ENCODE measurements around the gene BASP1.

Gene BASP1

DNA sequence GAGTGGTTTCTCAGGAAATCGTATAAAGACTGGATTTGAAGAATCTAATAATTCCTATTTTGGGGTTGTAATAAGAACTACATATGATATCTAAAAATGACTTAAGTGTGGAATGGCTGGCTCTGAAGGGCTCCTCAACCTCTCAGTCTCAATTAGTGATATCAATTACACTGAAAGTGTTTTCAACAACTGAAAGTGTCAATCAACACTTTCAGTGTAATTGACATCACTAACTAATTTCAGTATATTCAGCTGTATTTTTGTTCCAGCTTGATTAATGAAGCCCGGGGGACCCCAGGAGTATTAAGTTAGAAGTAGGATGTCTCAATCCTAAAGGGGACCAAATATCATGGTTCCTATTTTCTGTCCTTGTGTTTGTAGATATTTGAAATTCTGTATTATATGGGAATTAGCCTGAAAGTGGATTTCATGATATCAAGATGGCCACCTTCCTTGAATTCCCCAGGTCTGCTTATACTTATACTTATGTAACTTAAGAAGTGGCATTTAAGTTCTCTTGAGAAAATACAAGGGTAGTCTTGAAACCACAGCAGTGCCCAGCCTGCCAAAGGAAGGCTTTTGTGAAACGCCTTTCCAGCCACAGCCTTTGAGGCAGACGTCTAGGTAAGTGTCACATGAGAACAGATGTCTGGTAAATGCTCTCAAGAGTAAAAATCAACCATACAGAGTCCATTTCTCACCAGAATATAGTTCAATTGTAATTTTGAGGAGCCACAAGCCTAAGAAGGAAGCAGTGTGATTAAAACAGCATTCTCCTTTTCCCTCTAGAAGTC is 4.6 kb downstream of the BASP1 start:
- FAIRE-seq, result peak; percentile 69

GRCh38 chr5:17222664-17223063 is 5.2 kb downstream of the BASP1 start:
- FAIRE-seq, result no peak

More for the DNA sequence above, 4.6 kb downstream of the BASP1 start:
- DNase-seq (ENCODE audit: insufficient read length, low spot score), result no peak

GRCh38 chr5:17223367-17224185 is 6.1 kb downstream of the BASP1 start:
- DNase-seq (ENCODE audit: insufficient read length, low spot score) (no peak), FAIRE-seq (peak; percentile 52)

More at GRCh38 chr5:17222664-17223063, 5.2 kb downstream of the BASP1 start:
- no peak for DNase-seq (ENCODE audit: insufficient read length, low spot score)

DNA sequence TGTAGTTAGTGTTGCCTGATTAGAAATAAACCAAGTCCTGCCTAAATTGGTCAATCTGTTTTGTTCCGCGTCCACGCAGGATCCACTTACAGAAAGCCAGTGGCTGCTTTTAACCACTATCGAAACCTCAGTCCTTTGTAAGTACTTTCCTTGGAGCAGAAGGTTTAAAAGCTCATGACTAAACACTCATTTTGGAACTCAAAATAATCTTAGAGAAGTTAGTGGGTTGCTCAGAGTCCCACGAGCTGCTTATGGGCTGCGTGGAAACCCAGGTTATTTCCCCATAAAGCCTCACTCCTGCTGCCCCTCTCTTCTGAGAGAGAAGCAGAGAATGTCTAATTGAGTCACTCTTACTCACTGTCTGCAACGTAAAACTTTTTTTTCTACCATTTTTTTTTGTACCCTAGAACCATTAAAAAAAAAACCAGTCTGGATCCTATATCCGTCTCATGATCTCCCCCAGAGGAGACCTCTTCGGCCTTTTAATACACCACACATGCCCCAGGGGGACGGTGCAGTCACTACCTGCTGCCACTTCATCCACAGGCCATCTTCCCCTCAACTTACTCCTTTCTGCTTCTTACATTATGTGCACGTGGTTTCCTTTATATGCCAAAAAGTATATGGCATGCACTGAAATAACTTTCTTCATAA is 7.6 kb downstream of the BASP1 start:
- no peak for FAIRE-seq
- DNase-seq (ENCODE audit: insufficient read length, low spot score), result no peak

DNA sequence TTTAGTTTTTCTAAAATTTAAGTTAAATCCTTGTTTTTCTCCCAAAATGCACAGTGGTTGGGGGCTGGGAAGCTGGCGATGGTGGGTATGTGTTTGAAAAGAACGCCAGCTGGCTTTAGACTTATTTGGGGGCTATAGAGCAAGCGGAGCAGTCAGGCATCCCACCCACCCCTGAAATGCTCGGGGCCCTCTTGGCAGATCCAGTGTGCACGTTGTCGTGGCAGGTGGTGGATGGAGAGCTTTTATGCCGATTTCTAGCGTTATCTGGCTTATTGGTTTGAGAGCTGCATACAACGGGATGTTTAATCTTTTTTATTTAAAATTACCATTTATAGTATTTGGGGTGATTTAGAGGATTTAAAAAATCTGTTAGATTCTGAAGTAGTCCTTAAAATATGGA is 8.1 kb downstream of the BASP1 start:
- DNase-seq (ENCODE audit: insufficient read length, low spot score), result no peak
- no peak for FAIRE-seq

DNA sequence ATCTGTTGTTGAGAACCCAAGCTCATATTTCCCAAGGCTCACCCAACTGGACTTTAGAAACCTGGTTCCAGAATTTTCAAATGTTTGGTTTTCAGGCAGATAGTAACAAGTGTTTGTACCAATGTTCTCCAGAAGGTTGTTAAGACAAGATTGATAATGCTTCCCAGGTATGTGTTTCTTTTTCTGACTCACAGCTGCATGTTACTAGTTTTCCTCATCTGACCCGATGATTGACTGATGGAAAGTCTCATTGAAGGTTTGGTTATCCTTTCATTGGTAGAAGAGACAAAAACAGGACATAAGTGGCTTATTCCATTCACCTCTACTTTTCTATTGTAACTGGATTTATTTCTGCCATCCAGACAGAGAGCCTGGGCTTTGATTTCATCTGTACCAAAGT is 10.4 kb downstream of the BASP1 start:
- DNase-seq (ENCODE audit: insufficient read length, low spot score) (no peak), FAIRE-seq (peak; percentile 31)

DNA sequence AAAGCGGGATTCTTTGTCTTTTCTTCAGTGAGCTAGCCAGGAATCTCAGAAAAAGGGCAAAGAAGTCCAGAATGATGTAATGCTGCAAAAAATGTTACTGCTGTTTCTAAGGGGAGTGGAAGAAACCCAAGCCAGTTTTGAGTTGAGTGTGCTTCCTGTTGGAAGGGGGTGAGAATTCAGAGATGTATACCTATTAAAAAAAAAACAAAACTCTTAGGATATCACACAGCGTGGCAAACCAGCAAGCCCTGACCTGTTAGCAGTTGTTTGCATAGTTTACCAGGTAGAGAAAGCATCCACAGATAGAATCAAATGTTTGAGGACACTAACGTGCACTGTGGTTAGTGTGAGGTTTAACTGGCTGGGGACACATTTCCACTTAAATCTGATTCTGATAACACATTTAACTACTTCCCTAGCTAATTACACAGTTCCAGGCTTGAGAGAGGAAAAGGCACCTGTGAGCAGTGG is 11.4 kb downstream of the BASP1 start:
- FAIRE-seq (peak; percentile 73), DNase-seq (ENCODE audit: insufficient read length, low spot score) (peak; percentile 15)

GRCh38 chr5:17229313-17229712 is 11.9 kb downstream of the BASP1 start:
- no peak for DNase-seq (ENCODE audit: insufficient read length, low spot score)

DNA sequence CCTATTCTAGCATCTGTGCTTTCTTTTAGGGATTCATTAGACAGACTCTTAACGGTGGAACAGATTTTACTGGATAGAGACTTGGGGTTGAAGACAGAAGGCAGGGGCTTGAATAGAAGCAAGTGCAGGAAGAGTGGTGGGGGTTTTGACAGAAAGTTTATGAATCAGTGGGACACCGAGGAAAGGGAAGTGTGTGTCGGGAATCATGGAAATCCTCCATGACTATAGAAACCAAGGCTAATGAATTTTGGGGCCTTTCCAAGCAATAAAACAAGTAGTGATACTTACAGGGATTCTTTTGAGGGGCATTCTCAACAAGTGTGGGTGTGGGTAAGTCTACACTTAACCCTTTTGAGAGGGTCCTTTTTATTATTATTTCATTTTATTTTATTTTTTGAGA is 12.8 kb downstream of the BASP1 start:
- no peak for FAIRE-seq
- DNase-seq (ENCODE audit: insufficient read length, low spot score), result no peak

More at GRCh38 chr5:17229313-17229712, 11.9 kb downstream of the BASP1 start:
- no peak for FAIRE-seq

DNA sequence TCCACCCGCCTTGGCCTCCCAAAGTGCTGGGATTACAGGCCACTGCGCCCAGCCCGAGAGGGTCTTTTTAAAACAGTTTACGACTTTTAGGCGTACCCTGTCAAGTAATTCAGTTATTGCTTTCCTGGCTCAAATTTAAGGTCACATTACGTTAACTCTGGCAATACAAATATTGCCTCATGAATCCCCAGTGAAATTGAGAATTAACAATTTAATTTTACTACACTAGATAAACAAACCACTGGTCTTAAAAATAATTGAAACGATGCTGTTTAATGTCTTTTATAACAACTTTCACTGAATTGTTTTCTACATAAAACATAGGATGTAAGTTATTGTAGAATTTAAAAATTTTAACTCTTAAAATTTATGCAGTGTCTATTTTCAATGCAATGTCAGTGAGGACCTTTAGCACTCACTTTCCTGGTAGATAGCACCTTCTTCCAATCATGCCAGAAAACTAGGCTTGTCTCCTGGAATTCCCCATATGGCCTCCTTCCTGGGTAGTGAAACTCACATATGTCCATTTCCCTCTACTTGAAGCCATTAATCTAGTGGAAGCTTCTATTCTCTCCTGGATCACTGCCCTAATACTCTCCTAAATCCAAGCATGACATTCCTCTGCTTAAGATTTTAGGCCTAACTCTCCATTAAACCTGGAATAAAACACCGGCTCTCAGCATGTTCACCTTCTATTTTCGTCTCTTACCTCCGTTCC is 13.5 kb downstream of the BASP1 start:
- no peak for DNase-seq (ENCODE audit: insufficient read length, low spot score)
- FAIRE-seq, result no peak

DNA sequence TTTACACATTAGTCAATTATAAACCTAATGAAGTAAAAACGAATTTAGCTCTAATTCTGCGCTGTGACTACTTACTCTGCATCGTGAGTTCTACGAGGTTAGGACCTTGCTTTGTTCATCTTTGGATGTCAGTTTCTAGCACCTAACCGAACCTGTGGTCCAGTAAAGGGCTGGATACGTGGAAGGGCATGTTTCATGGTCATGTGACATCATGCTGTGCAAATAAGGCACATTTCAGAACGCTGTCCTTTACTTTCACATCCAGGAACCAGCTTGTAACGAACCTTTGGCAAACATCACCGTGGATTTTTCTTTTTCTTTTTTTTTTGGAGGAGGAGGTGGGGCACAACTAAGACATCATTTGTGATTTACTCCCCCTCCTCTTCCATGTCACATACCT is 15.0 kb downstream of the BASP1 start:
- DNase-seq (ENCODE audit: insufficient read length, low spot score) (no peak), FAIRE-seq (no peak)

DNA sequence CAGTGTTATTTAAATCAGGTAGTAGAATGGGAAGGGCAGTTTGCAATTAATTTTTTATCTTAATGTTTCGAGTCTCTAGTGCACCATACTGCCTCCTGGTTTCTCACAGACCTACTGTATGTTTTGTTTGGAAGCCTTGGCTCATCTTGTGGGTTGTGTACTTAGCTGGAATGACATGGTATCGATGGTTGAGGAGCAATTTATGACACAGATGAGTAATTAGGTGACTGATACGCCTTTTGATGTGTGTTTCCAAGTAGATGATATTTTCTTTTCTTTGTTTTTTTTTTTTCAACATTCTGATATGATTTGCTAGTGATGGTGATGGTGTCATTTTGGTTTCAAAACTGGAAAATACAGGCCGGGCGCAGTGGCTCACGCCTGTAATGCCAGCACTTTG is 16.1 kb downstream of the BASP1 start:
- FAIRE-seq (no peak), DNase-seq (ENCODE audit: insufficient read length, low spot score) (no peak)

GRCh38 chr5:17234374-17234773 is 16.9 kb downstream of the BASP1 start:
- no peak for DNase-seq (ENCODE audit: insufficient read length, low spot score)
- FAIRE-seq, result no peak

GRCh38 chr5:17235731-17236330 is 18.4 kb downstream of the BASP1 start:
- FAIRE-seq (no peak), DNase-seq (ENCODE audit: insufficient read length, low spot score) (no peak)

DNA sequence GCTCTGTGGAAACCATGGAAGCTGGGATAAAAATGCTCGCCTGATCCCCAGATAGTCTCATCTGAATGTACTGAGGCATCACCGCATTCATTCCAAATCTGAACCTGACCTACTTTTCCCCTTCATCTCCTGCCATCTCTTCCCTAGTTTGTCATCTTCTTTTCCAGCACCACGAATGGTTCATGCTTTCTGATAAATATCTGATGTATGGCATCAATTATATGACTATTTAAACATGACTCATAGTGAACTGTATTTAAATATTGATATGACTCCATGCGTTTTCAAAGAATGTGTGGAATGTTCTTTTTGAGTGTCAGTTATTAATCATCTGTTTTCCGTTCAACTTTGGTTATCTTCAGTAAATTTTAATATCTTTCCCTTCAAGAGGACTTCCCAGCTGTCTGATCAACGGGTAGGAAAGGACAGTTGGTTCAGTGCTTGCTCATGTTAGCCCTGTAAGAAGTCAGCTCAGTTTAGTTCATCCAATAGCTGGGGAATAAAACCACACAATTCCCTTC is 21.1 kb downstream of the BASP1 start:
- no peak for FAIRE-seq
- DNase-seq (ENCODE audit: insufficient read length, low spot score), result no peak

GRCh38 chr5:17239953-17240352 is 22.5 kb downstream of the BASP1 start:
- FAIRE-seq (no peak), DNase-seq (ENCODE audit: insufficient read length, low spot score) (no peak)

DNA sequence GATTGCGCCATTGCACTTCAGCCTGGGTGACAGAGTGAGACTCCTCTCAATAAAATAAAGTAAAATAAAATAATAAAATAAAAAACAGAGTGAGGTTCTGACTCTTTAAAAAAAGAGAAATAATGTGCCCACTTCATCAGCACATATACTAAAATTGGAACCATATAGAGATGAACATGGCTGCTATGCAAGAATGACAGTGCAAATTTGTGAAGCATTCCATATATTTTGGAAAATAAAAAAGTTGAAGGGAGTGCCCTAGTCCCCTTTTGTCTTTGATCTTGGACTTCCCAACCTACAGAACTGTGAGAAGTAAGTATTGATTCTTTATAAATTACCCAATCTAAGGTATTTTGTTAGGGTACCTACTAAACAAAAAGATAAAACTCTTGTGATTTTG is 23.1 kb downstream of the BASP1 start:
- no peak for FAIRE-seq
- DNase-seq (ENCODE audit: insufficient read length, low spot score), result no peak

- DNase-seq (ENCODE audit: insufficient read length, low spot score) (no peak), FAIRE-seq (no peak)
These were observed 24.2 kb downstream of the BASP1 start for GRCh38 chr5:17241635-17242034.

DNA sequence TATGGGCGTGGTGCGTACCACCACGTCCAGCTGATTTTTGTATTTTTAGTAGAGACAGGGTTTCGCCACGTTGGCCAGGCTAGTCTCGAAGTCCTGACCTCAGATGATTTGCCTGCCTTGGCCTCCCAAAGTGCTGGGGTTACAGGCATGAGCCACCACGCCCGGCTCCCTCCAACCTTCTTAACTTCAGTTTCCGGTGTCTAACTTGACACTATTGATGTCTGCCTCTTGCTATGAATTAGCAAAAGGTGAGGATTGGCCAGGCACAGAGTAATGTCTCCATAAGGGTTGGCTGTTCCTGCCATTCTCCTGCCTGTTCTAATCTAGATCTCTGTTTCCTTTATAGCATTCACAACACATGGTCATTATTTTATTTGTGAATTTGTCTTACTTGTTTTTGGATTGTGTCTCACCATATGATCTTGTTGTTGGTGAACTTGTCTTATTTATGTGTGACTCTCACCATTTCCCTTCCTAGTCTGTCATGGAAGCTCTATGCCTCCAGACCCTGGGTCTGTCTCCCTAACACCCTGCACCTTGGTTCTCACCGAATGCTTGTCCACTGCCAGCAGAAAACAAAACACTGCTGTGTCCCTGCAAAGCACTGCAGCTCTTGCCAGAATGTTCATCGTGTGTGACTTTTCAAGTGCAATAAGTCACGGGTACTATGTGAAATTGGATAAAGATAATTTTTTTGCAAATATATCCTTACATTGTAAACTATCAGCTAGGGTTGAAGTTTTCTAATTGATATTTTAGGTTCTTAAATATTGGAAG is 26.0 kb downstream of the BASP1 start:
- FAIRE-seq (no peak), DNase-seq (ENCODE audit: insufficient read length, low spot score) (no peak)

Data from GM19239 (cell line).